Ureter (tissue), 1 donor: Measurements from ENCODE around the gene TPCN2. TPM values are rescaled to one million over a fixed set of nuclear protein-coding genes. Genes with fewer than 3 reads are reported as not detected.

Source experiments
- DNase-seq: peaks from one replicate; pipeline ENCODE4 v3.0.0-alpha.2; 2020; ENCODE audit warnings: low spot score
- total RNA-seq: library from RNA; stranded (reverse); gene quantifications from one replicate; pipeline ENCODE4 v1.2.4, GENCODE V29; 2023
- donor health status: DM: yes; HTN: yes; CAD: no.

TPCN2 gene
- total RNA-seq, 1 donor from 2014 or later: 27.9 TPM

- DNase-seq: no peak
These were observed 11.7 kb upstream of the TPCN2 start for GRCh38 chr11:69037074-69037473.

- no peak for DNase-seq
These were observed 11.2 kb upstream of the TPCN2 start for GRCh38 chr11:69037544-69037943.

- DNase-seq: no peak
These were observed 9.2 kb upstream of the TPCN2 start for GRCh38 chr11:69039501-69039900.

GRCh38 chr11:69040051-69040450, 8.7 kb upstream of the TPCN2 start:
- DNase-seq: no peak

GRCh38 chr11:69040581-69041260, 8.0 kb upstream of the TPCN2 start:
- DNase-seq: no peak

- DNase-seq: no peak
These were observed 7.2 kb upstream of the TPCN2 start for GRCh38 chr11:69041516-69041915.

GRCh38 chr11:69044111-69045013, 4.4 kb upstream of the TPCN2 start:
- peak; percentile 82 for DNase-seq

GRCh38 chr11:69048031-69048693, 570 bp upstream of the TPCN2 start:
- no peak for DNase-seq

- DNase-seq: no peak
These were observed 747 bp downstream of the TPCN2 start for GRCh38 chr11:69049490-69049867.

- no peak for DNase-seq
These were observed 2.1 kb downstream of the TPCN2 start for GRCh38 chr11:69050592-69051380.

GRCh38 chr11:69051381-69052342, 2.9 kb downstream of the TPCN2 start:
- no peak for DNase-seq

- no peak for DNase-seq
These were observed 3.8 kb downstream of the TPCN2 start for GRCh38 chr11:69052343-69053168.

- DNase-seq: no peak
These were observed 4.4 kb downstream of the TPCN2 start for GRCh38 chr11:69053169-69053477.

GRCh38 chr11:69053546-69054396, 5.0 kb downstream of the TPCN2 start:
- no peak for DNase-seq

GRCh38 chr11:69054397-69055211, 5.9 kb downstream of the TPCN2 start:
- DNase-seq: no peak

- no peak for DNase-seq
These were observed 6.5 kb downstream of the TPCN2 start for GRCh38 chr11:69055212-69055586.

- DNase-seq: no peak
These were observed 7.1 kb downstream of the TPCN2 start for GRCh38 chr11:69055598-69056516.
